ENCODE results near the gene IFNL1. TPM values are rescaled to one million over a fixed set of nuclear protein-coding genes. Genes with fewer than 3 reads are reported as not detected.
"Not testable (repeated sequence)": the region's sequence is repeated elsewhere in the genome, so short reads cannot be mapped to it uniquely, and the experiment has no call there.

Gene IFNL1
- total RNA-seq, 1 donor from 2014 or later = not detected

GRCh38 chr19:39307822-39308530 is 11.8 kb downstream of the IFNL1 start:
- Histone ChIP-seq H3K4me1 (peaks cover 12% of the 10 kb centered on the region), H4K20me1 (ENCODE audit: low read depth) (peaks cover 28% of the 10 kb centered on the region), H3K27me3 (peaks cover 62% of the 10 kb centered on the region), H3K79me2 (ENCODE audit: low read depth) (no peaks in the 10 kb centered on the region), H3K9me3 (ENCODE audit: low read depth) (no peaks in the 10 kb centered on the region), H3K4me2 (peak overlapping the region; percentile 87), H3F3A (ENCODE audit: low read depth) (peaks cover 29% of the 10 kb centered on the region), H2AFZ (replicated peaks) (peak overlapping the region; percentile 94), H3K9ac (no peak overlapping the region), H3K36me3 (no peaks in the 10 kb centered on the region), H3K4me3 (peak overlapping the region; percentile 72), H3K27ac (no peak overlapping the region)
- peak; percentile 30 for TF ChIP-seq CTCF (IDR thresholded peaks at IDR 0.05)
- TF ChIP-seq EZH2phosphoT487 (IDR thresholded peaks at IDR 0.05) = peak; percentile 78
- TF ChIP-seq EZH2 (IDR thresholded peaks at IDR 0.05) = peak; percentile 84
- H3K9me3 Mint-ChIP-seq = peaks cover 2% of the 10 kb centered on the region
- peaks cover 6% of the 10 kb centered on the region for H3K36me3 Mint-ChIP-seq
- H3K4me3 Mint-ChIP-seq = peak overlapping the region; percentile 66
- peaks cover 28% of the 10 kb centered on the region for H3K4me1 Mint-ChIP-seq
- H3K27me3 Mint-ChIP-seq (ENCODE audit: insufficient read depth, low read depth) = peaks cover 32% of the 10 kb centered on the region
- no peak overlapping the region for H3K27ac Mint-ChIP-seq
- DNase-seq (ENCODE audit: low spot score) = peak; percentile 68

GRCh38 chr19:39308531-39309304 is 12.5 kb downstream of the IFNL1 start:
- peaks cover 2% of the 10 kb centered on the region for H3K9me3 Mint-ChIP-seq
- Histone ChIP-seq H3K4me1 (peaks cover 12% of the 10 kb centered on the region), H3F3A (ENCODE audit: low read depth) (peaks cover 29% of the 10 kb centered on the region), H4K20me1 (ENCODE audit: low read depth) (peaks cover 28% of the 10 kb centered on the region), H3K36me3 (no peaks in the 10 kb centered on the region), H3K4me2 (no peak overlapping the region), H3K9me3 (ENCODE audit: low read depth) (no peaks in the 10 kb centered on the region), H3K4me3 (peak overlapping the region; percentile 72), H3K27ac (no peak overlapping the region), H3K79me2 (ENCODE audit: low read depth) (no peaks in the 10 kb centered on the region), H3K9ac (no peak overlapping the region), H3K27me3 (peaks cover 54% of the 10 kb centered on the region), H2AFZ (replicated peaks) (no peak overlapping the region)
- TF ChIP-seq EZH2phosphoT487 (IDR thresholded peaks at IDR 0.05) (no peak), CTCF (IDR thresholded peaks at IDR 0.05) (no peak), EZH2 (IDR thresholded peaks at IDR 0.05) (no peak)
- H3K4me3 Mint-ChIP-seq = peak overlapping the region; percentile 66
- no peak overlapping the region for H3K27ac Mint-ChIP-seq
- peaks cover 9% of the 10 kb centered on the region for H3K36me3 Mint-ChIP-seq
- H3K4me1 Mint-ChIP-seq = peaks cover 22% of the 10 kb centered on the region
- H3K27me3 Mint-ChIP-seq (ENCODE audit: insufficient read depth, low read depth) = peaks cover 31% of the 10 kb centered on the region
- peak; percentile 75 for DNase-seq (ENCODE audit: low spot score)

- not testable (repeated sequence) for H2AFZ ChIP-seq (replicated peaks); H3K4me2 ChIP-seq; DNase-seq (ENCODE audit: low spot score); H3K27ac ChIP-seq; H3K9me3 Mint-ChIP-seq; H3K79me2 ChIP-seq (ENCODE audit: low read depth); H3K9ac ChIP-seq; H3K27ac Mint-ChIP-seq; H3K36me3 Mint-ChIP-seq; H3K9me3 ChIP-seq (ENCODE audit: low read depth); H3K36me3 ChIP-seq; H3K4me3 Mint-ChIP-seq; H3K4me3 ChIP-seq
- Mint-ChIP-seq H3K27me3 (ENCODE audit: insufficient read depth, low read depth) (peaks cover 30% of the 10 kb centered on the region), H3K4me1 (peaks cover 22% of the 10 kb centered on the region)
- Histone ChIP-seq H3K27me3 (peaks cover 48% of the 10 kb centered on the region), H3F3A (ENCODE audit: low read depth) (peaks cover 29% of the 10 kb centered on the region), H4K20me1 (ENCODE audit: low read depth) (peaks cover 28% of the 10 kb centered on the region), H3K4me1 (peaks cover 12% of the 10 kb centered on the region)
Observed at GRCh38 chr19:39309305-39309670, 13.1 kb downstream of the IFNL1 start.

Data from neural progenitor cell (in vitro differentiated cells).